GM21825 (cell line): ENCODE results near the gene PLA2G3.
A peak's percentile ranks its signal among the peaks of the same experiment; 100 is the strongest.
"Not testable (repeated sequence)": the region's sequence is repeated elsewhere in the genome, so short reads cannot be mapped to it uniquely, and the experiment has no call there.

Source experiments
- ATAC-seq: cut with Tn5 transposase; IDR thresholded peaks from one replicate; pipeline ENCODE4 v1.9.1; 2021; ENCODE audit warnings: mild to moderate bottlenecking, moderate library complexity; ENCODE audit not compliant: unreplicated experiment

PLA2G3 gene, protein sequence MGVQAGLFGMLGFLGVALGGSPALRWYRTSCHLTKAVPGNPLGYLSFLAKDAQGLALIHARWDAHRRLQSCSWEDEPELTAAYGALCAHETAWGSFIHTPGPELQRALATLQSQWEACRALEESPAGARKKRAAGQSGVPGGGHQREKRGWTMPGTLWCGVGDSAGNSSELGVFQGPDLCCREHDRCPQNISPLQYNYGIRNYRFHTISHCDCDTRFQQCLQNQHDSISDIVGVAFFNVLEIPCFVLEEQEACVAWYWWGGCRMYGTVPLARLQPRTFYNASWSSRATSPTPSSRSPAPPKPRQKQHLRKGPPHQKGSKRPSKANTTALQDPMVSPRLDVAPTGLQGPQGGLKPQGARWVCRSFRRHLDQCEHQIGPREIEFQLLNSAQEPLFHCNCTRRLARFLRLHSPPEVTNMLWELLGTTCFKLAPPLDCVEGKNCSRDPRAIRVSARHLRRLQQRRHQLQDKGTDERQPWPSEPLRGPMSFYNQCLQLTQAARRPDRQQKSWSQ

DNA sequence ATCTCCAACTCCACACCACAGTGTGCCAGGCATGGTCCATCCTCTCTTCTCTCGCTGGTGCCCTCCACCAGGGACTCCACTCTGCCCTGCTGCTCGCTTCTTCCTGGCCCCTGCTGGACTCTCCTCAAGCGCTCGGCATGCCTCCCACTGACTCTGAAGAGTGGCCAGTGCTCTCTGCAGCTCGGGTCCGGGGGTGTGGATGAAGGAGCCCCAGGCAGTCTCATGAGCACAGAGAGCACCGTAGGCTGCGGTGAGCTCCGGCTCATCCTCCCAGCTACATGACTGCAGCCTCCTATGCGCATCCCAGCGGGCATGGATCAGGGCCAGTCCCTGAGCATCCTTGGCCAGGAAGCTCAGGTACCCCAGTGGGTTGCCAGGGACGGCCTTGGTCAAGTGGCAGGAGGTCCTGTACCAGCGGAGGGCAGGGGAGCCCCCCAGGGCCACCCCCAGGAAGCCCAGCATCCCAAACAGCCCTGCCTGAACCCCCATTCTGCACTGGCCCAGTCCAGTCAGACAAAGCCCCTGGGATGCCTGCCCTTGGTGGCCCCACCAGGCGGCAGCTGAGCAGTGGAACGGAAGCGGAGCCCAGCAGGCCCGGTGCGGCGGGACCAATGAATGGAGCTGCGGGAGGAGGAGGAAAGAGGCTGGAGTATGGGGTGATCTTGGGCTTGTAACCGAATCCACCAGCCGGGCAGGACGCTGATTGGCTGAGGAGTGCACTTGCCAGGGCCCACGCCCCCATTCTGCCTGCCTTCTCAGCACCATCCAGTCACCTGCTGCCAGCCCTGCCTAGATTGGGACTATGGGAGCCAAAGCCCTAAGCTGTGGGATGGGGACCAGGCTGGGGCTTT is at the start of gene PLA2G3:
Gene PLA2G3, minus strand, starts transcription at position 643 of the 851 bp plus-strand sequence. Its CDS starts 154 bp downstream, at position 489.
- no peak for ATAC-seq

DNA sequence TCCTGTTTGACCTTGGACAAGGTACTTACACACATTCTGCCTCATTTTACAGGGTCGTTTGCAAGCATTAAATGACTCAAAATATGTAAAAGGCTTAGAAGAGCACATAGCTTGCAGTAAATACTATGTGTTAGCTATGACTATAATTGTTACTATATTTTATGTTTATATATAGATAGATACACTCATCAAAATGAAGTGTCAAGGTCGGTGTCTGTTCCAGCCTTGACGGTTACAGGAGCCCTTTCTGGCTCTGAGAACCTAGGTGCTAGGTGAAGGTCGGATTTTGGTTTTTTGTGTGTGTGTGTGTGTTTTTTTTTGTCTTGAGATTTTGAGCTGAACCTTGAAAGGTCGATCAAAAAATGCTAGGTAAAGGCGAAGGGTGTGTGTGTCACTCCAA is 47.3 kb upstream of the PLA2G3 start:
- no peak for ATAC-seq

DNA sequence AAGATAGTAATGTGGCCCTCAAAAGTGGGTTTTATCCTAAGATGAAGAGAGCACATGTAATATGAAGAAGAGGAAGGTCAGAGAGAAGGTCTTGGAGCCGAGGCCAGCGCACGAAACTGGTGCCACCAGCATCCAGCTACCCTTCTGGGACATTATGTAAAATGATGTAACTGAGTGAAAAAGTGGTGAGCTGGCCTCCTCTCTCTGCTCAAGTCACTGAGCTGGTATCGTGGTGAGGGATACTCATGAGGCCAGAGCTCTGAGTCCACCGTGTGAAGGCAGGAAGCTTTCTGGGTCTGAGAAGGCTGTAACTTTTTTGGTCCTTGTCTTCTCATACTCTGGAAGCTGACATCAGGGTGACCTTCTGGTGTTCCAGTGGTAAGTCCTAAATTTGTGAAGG is 44.7 kb upstream of the PLA2G3 start:
- no peak for ATAC-seq

DNA sequence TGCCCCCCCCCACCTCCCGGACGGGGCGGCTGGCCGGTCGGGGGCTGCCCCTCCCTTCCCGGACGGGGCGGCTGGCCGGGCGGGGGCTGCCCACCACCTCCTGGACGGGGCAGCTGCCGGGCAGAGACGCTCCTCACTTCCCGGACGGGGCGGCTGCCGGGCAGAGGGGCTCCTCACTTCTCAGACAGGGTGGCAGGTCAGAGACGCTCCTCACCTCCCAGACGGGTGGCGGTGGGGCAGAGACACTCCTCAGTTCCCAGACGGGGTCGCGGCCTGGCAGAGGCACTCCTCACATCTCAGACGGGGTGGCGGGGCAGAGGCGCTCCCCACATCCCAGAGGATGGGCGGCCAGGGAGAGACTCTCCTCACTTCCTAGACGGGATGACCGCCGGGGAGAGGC is 43.7 kb upstream of the PLA2G3 start:
- ATAC-seq = no peak

DNA sequence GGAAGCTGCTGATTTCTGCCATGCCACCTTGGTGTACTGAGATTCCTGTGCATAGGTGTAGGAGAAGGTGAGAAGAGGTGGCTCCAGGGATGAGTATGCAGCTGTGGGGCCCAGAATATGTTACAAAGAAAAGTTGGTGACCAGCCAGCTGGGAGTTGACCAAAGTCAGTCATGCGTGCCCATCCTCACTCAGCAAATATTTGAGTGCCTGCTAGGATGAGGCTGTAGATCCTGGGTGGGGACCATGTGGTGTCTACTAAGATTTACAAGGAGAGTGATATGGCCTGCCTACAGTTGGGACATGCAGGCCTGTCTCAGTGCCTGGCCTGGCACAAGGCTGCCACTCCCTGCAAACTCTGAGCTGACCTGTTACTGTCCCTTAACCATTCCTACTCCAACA is 39.0 kb upstream of the PLA2G3 start:
- no peak for ATAC-seq

DNA sequence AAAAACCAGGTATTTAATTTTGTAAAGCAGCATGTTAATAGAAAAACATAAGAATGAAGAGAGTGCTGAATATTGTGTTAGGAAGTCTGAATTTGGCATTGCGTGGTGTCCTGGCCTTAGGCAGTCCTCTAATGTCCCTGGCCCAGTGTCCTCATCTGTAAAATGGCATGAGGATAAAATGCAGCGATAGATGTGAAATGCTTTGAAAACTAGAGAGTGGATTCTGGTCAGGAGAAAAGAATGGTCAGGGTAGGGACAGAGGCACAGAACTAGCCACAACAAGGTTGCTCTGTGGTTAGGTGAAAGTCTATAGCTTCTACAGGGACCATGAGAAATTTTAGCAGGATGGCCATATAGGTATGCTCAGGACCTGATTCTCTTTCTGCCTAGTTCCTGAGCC is 38.6 kb upstream of the PLA2G3 start:
- no peak for ATAC-seq

DNA sequence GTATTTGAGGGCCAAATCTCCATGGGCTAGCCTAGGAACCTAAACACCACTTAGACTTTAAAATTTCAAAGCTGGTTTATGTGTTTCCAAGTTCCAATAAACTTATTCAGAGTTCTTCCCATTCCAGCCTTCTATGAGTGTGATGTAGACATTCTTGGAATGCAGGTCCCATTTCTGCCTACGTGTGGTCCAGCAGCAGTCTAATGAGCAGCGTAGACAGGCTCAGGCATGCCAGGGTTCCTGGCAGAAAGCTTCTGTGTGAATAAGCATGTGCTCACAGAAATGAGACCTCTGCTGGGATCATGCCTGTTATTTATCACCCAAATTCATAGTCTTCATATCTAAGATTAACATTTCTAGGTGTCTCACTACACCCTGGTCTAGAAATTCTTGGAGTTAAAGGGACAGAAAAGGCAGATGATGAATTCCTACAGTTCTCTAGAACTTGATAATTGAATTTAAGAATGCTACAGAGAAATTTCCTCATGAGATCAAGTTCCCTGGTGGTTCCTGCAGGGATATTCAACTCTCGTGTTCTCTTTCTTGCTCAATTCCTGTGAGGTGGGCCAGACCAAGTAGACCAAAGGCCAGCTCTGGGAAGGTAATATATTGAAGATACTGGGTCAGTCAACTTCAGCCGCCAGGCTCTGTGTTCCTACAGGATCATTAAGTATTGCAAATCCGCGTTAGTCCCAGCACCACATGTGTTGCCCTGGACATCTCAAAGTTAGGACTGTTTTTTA is 37.3 kb upstream of the PLA2G3 start:
- no peak for ATAC-seq

DNA sequence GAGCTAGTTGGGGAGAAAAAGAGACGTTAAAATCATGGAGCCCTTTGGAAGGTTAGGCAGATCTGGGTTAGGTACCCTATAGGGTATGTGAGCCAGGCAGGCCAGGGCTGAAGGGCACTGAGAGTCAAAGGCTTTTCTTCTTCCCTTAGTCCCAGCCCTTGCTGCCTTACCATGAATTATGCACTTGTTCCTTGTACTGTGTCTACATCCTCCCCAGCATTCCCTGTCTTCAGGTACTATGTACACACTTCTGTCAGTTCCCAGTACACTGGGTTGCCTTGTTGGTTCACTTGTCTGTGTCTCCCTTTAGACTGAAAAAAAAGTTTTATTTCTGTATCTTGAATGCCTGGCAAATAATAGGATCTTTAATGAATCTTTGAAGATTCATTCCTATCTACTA is 36.6 kb upstream of the PLA2G3 start:
- no peak for ATAC-seq

DNA sequence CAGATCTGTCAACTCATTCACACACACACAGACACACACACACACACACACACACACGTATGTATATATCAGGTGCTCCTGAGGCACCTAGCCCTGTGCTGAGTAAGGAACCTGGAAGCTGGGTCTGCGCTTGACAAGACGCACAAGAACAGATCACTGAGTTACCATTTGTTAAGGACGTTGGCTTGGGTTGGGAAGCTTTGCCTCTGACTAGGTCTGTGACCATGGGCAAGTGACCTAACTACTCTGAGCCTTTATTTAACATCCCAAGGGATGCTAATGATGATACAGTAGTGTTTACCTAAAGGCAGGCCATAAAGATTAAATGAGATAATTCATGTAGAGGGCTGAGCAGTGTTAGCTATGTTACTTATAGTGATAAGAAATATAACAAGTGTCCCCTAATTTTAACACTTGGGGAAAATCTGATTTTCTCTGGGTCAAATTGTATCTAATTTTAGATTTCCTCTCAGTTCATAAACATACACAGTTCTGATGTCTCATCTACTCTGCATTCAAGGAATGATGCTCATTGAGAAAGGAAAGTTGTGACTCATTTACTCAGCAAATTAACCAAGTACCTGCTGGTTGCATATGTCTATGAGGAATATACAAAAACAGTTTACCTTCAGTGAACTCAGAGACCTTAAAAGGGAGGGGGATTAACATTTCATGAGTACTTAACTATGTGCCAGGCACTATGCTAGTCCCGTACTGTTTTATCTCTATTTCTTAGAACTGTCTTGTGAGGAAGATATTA is 33.3 kb upstream of the PLA2G3 start:
- no peak for ATAC-seq

DNA sequence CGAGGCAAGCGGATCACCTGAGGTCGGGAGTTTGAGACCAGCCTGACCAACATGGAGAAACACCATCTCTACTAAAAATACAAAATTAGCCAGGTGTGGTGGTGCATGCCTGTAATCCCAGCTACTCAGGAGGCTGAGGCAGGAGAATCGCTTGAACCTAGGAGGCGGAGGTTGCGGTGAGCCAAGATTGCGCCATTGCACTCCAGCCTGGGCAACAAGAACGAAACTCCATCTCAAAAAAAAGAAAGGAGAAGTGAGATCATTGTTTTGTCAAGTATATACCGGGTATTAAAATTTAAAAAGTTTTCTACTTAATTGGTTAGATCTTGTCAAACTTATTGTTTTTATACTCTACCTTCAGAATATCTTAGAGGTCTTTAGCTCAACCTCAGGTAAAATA is 31.4 kb upstream of the PLA2G3 start:
- not testable (repeated sequence) for ATAC-seq

DNA sequence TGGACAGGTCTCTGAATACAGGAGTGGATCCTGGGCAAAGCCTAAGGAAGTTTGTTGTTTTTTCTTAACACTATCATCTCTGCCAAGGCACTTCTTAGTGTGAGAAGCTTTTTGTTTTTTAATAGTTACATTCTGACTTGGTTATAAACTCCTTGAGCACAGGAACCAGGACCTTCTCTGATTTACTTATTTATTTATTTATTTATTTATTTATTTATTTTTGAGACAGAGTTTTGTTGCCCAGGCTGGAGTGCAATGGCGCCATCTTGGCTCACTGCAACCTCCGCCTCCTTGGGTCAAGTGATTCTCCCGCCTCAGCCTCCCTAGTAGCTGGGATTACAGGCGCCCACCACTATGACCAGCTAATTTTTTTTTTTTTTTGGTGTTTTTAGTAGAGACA is 30.7 kb upstream of the PLA2G3 start:
- no peak for ATAC-seq

DNA sequence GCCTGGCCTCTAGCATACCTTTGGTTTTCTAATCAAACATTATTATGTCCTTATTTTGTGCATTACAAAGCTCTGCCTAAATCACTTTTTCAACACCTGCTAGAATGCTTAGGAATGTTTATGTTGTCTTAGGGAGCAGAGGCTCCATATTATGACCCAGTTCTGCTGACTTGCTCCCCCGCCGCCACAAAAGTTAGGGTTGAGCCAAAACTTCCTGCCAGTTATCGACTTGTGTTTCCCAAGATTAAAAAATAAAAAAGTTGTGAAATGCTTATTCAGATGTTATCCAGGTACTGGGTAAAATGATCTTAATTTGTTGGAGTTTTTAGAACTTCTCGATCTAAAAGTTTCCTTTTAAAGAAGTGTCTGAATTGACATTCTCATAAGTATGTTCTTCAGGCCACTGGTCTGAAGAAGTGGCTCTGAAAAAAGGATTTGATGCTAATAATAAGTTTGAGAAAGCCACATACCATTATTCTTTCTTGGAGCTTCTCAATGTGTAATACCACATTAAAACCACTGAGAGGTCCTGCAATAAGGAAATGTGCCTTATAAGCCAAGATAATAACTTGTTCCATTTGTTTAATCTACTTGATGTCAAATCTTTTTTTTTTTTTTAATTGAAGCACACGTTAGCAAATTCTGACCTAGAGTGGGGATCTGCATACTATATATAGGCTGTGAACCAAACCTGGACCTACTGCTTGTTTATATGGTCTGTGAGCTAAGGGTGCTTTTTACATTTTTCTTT is 21.9 kb upstream of the PLA2G3 start:
- no peak for ATAC-seq

DNA sequence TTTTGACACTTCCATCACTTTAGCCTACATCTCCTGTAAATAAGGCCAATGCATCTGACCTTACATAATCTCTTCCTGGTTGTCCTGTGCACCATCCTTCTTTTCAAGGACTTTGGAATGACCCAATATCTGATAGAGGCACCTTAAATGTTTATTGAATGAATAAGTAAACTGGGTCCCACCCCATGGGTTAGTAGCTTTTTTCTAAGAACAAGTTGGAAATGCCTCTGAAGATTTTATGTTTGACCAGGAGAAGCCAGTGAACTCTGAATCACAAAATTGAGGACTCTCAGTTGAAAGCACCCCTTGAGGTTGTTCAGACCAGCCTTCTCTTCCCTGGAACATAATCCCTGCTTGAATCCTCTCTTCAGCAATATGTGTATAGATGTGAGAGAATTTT is 21.1 kb upstream of the PLA2G3 start:
- no peak for ATAC-seq

DNA sequence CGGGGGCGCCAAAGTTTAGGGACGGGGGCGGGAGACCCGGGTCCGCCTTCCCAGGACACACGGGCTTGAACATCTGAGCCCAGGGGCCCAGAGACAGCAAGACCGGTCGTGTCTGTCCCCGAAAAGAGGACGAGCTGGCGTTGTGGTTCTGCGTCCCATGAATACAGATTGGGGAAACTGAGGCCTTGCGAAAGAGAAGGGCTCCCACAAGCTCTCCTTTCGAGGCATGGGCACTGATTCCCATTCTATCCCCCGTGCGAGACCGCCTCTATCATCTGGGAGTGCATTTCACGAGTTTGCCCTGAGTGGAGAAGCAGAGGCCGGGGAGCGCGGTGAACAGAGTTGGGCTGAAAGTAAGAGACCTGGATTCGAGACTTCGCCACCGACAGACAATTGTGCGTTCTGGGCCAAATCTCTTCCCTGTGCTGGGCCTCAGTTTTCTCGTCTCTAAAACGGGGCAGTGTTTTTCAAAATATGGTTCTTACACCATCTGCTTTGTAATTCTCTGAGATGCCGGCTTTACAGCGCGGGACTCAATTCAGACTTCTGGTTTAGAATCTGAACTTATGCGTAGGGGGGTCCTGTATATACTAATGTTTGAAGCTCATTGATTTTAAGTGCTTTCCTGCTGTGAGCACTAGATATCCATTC is 20.1 kb upstream of the PLA2G3 start:
- ATAC-seq = peak; percentile 21

DNA sequence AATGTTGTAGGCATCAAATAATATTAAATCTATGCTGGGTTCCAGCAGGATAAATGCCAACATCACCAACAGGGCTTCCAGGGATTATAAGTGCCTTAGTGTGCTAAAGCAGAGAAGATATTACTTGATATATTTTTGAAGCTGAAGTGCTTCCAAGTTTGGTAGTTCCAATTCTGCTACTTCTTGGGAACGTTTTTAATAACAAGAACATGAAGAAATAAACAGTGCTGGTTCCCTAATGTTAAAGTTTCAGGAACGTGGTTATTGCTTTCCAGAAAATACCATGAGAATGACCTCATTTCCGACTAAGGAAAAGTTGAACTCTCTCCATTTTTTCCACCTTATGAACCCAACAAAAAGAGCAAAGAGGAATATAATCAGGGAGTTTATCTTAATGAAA is 15.1 kb upstream of the PLA2G3 start:
- ATAC-seq = no peak

DNA sequence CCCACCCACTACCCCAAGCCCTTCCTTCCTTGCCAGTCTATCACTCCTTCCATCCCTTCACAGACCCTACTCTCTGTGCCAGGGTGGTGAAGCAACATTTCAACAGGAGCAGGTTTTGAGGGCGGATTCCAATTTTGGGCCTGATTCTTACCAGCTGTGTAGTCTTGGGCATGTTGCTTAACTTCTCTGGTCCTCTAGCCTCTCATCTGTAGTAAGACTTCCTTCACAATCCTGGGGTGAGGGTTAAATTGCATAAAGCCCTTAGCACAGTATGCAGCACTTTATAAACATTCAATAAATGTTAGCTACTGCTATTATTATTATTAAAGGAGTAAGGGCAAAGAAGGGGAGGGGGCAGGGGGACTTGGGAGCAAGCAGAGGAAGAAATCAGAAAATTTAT is 14.7 kb upstream of the PLA2G3 start:
- no peak for ATAC-seq

DNA sequence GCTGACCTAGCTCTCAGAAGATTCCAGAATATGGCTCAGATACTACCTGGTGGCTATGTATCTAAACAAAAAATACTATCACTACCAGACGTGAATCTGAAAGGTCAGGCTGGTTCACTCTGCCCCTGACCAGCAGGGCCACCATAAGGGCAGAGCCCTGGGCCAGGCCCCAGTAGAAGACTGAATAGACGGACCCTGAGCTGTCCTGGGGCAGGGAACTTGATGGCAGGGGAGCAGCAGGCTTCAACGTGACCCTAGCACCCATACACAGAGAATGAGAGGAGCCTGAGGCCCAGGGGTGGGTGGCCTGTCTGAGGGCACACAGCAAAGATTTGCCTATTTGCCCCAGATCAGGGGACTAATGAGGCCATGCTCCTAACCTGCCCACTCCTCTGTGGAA is 13.0 kb upstream of the PLA2G3 start:
- no peak for ATAC-seq

DNA sequence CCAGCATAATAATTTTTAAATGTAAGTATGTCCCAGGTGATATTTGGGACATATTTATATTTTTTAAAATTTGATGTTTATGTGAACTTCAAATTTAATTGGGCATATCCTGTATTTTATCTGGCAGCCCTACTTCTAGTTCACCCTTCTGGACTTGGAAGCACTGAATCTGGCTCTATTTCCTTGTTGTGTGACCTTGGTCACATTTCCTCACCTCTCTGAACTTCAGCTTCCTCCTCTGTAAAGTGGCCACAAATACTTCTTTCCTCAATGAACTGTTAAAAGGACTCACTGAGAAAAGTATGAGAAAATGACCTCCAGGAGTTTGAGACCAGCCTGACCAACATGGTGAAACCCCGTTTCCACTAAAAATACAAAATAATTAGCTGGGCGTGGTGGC is 11.6 kb upstream of the PLA2G3 start:
- ATAC-seq = no peak

DNA sequence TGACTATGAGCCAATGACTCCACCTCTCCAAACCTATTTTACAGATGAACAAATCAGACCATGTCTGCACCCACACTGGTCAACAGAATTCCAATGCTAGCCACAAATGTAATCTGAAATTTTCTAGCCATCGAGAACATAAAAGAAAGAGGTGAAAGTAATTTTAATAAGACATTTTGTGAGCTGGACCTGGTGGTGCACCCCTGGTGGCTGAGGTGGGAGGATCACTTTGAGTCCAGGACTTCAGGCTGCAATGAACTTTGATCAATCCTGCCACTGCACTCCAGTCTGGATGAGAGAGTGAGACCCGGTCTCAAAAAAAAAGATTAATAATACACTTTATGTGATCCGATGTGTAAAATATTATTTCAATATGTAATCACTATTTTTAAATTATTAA is 10.3 kb upstream of the PLA2G3 start:
- no peak for ATAC-seq
